SK-N-SH treated with all-trans-retinoic acid at 6 μM for 48 hours (cell line): Measurements from ENCODE around the gene ACTL6B.

ENCODE experiments used
- ATAC-seq: fragments of 200-7000 bp; cut with Tn5 transposase; 3 replicates; pipeline ENCODE4 v1.9.1; 2020; ENCODE audit warnings: mild to moderate bottlenecking, moderate library complexity
- ARNTL ChIP-seq: fragments of 450-650 bp; formaldehyde crosslinking; IDR thresholded peaks from 2 replicates; pipeline ENCODE4 v1.5.0; 2020; ENCODE audit warnings: low read depth, mild to moderate bottlenecking, moderate library complexity, borderline replicate concordance
- BACH2 ChIP-seq: fragments of 250-450 bp; sonication (Bioruptor Pico); IDR thresholded peaks from 2 replicates; pipeline ENCODE4 v1.9.0; 2021; ENCODE audit warnings: mild to moderate bottlenecking, borderline replicate concordance
- CREB5 ChIP-seq: fragments of 250-450 bp; sonication (Bioruptor Pico); IDR thresholded peaks from 2 replicates; pipeline ENCODE4 v1.5.1; 2020; ENCODE audit warnings: low read depth, mild to moderate bottlenecking, moderate library complexity
- CSDC2 ChIP-seq: fragments of 250-450 bp; sonication (Bioruptor Pico); IDR thresholded peaks from 2 replicates; pipeline ENCODE4 v1.5.0; 2020; ENCODE audit warnings: mild to moderate bottlenecking, moderate library complexity
- CSRNP3 ChIP-seq: fragments of 250-450 bp; sonication (Bioruptor Pico); IDR thresholded peaks from 2 replicates; pipeline ENCODE4 v1.5.1; 2021; ENCODE audit warnings: mild to moderate bottlenecking, moderate library complexity
- ESRRG ChIP-seq: fragments of 250-450 bp; sonication (Bioruptor Pico); IDR thresholded peaks from 2 replicates; pipeline ENCODE4 v1.6.1; 2021; ENCODE audit warnings: mild to moderate bottlenecking
- GLIS3 ChIP-seq: fragments of 250-450 bp; sonication (Bioruptor Pico); IDR thresholded peaks from 2 replicates; pipeline ENCODE4 v1.5.0; 2020; ENCODE audit warnings: mild to moderate bottlenecking, moderate library complexity
- ISL1 ChIP-seq: fragments of 250-450 bp; sonication (Bioruptor Pico); IDR thresholded peaks from 2 replicates; pipeline ENCODE4 v2.1.2; 2022; ENCODE audit warnings: mild to moderate bottlenecking, moderate library complexity
- OSR1 ChIP-seq: fragments of 250-450 bp; sonication (Bioruptor Pico); IDR thresholded peaks from 2 replicates; pipeline ENCODE4 v1.8.0; 2022; ENCODE audit warnings: moderate library complexity, mild to moderate bottlenecking, inconsistent platforms
- PATZ1 ChIP-seq: fragments of 250-450 bp; sonication (Bioruptor Pico); IDR thresholded peaks from 2 replicates; pipeline ENCODE4 v1.8.0; 2020; ENCODE audit warnings: mild to moderate bottlenecking, moderate library complexity, borderline replicate concordance
- POU6F1 ChIP-seq: fragments of 250-450 bp; sonication (Bioruptor Pico); IDR thresholded peaks from 2 replicates; pipeline ENCODE4 v1.8.0; 2021; ENCODE audit warnings: low read depth, mild to moderate bottlenecking, moderate library complexity, borderline replicate concordance
- SNAI2 ChIP-seq: fragments of 250-450 bp; sonication (Bioruptor Pico); IDR thresholded peaks from 2 replicates; pipeline ENCODE4 v1.5.0; 2020; ENCODE audit warnings: mild to moderate bottlenecking, moderate library complexity
- TSHZ2 ChIP-seq: fragments of 250-450 bp; sonication (Bioruptor Pico); IDR thresholded peaks from 2 replicates; pipeline ENCODE4 v1.5.0; 2020; ENCODE audit warnings: mild to moderate bottlenecking, moderate library complexity
- ZC3H10 ChIP-seq: fragments of 250-450 bp; sonication (Bioruptor Pico); IDR thresholded peaks from 2 replicates; pipeline ENCODE4 v1.5.1; 2021; ENCODE audit warnings: mild to moderate bottlenecking, moderate library complexity
- ZFP3 ChIP-seq: fragments of 250-450 bp; sonication (Bioruptor Pico); IDR thresholded peaks from 2 replicates; pipeline ENCODE4 v1.5.0; 2020; ENCODE audit warnings: mild to moderate bottlenecking, moderate library complexity
- ZFP30 ChIP-seq: fragments of 450-650 bp; formaldehyde crosslinking; IDR thresholded peaks from 2 replicates; pipeline ENCODE4 v1.5.0; 2022; ENCODE audit warnings: mild to moderate bottlenecking, moderate library complexity
- ZNF565 ChIP-seq: fragments of 450-650 bp; formaldehyde crosslinking; conservative IDR thresholded peaks from 2 replicates; pipeline ENCODE4 v1.5.0; 2020; ENCODE audit warnings: low read depth, mild to moderate bottlenecking, moderate library complexity
- ZNF70 ChIP-seq: fragments of 450-650 bp; formaldehyde crosslinking; IDR thresholded peaks from 2 replicates; pipeline ENCODE4 v1.5.0; 2020; ENCODE audit warnings: mild to moderate bottlenecking, moderate library complexity
- ZNF8 ChIP-seq: fragments of 450-650 bp; formaldehyde crosslinking; IDR thresholded peaks from 2 replicates; pipeline ENCODE4 v1.5.0; 2020; ENCODE audit warnings: mild to moderate bottlenecking, moderate library complexity

Gene ACTL6B

GRCh38 chr7:100614308-100614861, 41.9 kb downstream of the ACTL6B start (continued):
- TF ChIP-seq TSHZ2 (CRISPR knock-in tag) (no peak), ESRRG (CRISPR knock-in tag) (no peak)

GRCh38 chr7:100613412-100614175, 42.7 kb downstream of the ACTL6B start:
- no peak for ATAC-seq
- no peak for TF ChIP-seq ZNF8
- TF ChIP-seq CSDC2 (CRISPR knock-in tag), result no peak
- no peak for TF ChIP-seq SNAI2 (CRISPR knock-in tag)
- TF ChIP-seq PATZ1 (CRISPR knock-in tag), result no peak
- no peak for TF ChIP-seq ESRRG (CRISPR knock-in tag)
- TF ChIP-seq OSR1 (CRISPR knock-in tag), result no peak
- no peak for TF ChIP-seq GLIS3
- TF ChIP-seq ZNF70 (CRISPR knock-in tag), result no peak
- TF ChIP-seq CSRNP3 (CRISPR knock-in tag), result no peak
- no peak for TF ChIP-seq ZNF565 (CRISPR knock-in tag)

GRCh38 chr7:100612730-100613390, 43.4 kb downstream of the ACTL6B start:
- TF ChIP-seq ZNF70 (CRISPR knock-in tag), result no peak
- TF ChIP-seq ARNTL (CRISPR knock-in tag), result no peak
- no peak for TF ChIP-seq BACH2 (CRISPR knock-in tag)
- no peak for TF ChIP-seq SNAI2 (CRISPR knock-in tag)
- no peak for TF ChIP-seq OSR1 (CRISPR knock-in tag)
- no peak for TF ChIP-seq ZNF565 (CRISPR knock-in tag)
- TF ChIP-seq ISL1 (CRISPR knock-in tag), result no peak
- no peak for TF ChIP-seq CSDC2 (CRISPR knock-in tag)
- TF ChIP-seq, all 23 proteins: peak for 0
- peak; percentile 25 for ATAC-seq

GRCh38 chr7:100611983-100612729, 44.1 kb downstream of the ACTL6B start, which contains the start of gene MOSPD3:
Gene MOSPD3, plus strand, starts transcription at chr7:100612540. Its CDS starts 252 bp downstream, at chr7:100612792.
- no peak for TF ChIP-seq GLIS3
- TF ChIP-seq TSHZ2 (CRISPR knock-in tag), result no peak
- no peak for TF ChIP-seq ZNF70 (CRISPR knock-in tag)
- no peak for TF ChIP-seq SNAI2 (CRISPR knock-in tag)
- TF ChIP-seq ISL1 (CRISPR knock-in tag), result no peak
- no peak for TF ChIP-seq CREB5 (CRISPR knock-in tag)
- no peak for TF ChIP-seq ZFP3
- TF ChIP-seq ARNTL (CRISPR knock-in tag), result no peak
- TF ChIP-seq ESRRG (CRISPR knock-in tag), result no peak
- TF ChIP-seq ZC3H10 (CRISPR knock-in tag), result no peak
- TF ChIP-seq BACH2 (CRISPR knock-in tag), result no peak
- no peak for TF ChIP-seq ZFP30
- no peak for TF ChIP-seq POU6F1 (CRISPR knock-in tag)
- ATAC-seq, result peak; percentile 96
